PC-9 (cell line): Measurements from ENCODE around the gene TFIP11.

Experiments
- EZH2 ChIP-seq: fragments of 200-600 bp; sonication (generic); IDR thresholded peaks from 2 replicates; pipeline ENCODE4 v1.8.0; 2017; ENCODE audit warnings: antibody characterized with exemption, low read depth
- TF ChIP-seq, protein P1 (sequence below): fragments of 200-600 bp; sonication (generic); conservative IDR thresholded peaks from 2 replicates; pipeline ENCODE4 v1.6.1; 2017; ENCODE audit warnings: mixed run types, antibody characterized with exemption, mild to moderate bottlenecking, moderate library complexity

- TF ChIP-seq, protein P1, sequence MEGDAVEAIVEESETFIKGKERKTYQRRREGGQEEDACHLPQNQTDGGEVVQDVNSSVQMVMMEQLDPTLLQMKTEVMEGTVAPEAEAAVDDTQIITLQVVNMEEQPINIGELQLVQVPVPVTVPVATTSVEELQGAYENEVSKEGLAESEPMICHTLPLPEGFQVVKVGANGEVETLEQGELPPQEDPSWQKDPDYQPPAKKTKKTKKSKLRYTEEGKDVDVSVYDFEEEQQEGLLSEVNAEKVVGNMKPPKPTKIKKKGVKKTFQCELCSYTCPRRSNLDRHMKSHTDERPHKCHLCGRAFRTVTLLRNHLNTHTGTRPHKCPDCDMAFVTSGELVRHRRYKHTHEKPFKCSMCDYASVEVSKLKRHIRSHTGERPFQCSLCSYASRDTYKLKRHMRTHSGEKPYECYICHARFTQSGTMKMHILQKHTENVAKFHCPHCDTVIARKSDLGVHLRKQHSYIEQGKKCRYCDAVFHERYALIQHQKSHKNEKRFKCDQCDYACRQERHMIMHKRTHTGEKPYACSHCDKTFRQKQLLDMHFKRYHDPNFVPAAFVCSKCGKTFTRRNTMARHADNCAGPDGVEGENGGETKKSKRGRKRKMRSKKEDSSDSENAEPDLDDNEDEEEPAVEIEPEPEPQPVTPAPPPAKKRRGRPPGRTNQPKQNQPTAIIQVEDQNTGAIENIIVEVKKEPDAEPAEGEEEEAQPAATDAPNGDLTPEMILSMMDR: no peak
- TF ChIP-seq EZH2: no peak
Observed at GRCh38 chr22:26514419-26515161, 2.3 kb upstream of the TFIP11 start.
